Measurements from ENCODE around the gene ALDH1B1.

DNA sequence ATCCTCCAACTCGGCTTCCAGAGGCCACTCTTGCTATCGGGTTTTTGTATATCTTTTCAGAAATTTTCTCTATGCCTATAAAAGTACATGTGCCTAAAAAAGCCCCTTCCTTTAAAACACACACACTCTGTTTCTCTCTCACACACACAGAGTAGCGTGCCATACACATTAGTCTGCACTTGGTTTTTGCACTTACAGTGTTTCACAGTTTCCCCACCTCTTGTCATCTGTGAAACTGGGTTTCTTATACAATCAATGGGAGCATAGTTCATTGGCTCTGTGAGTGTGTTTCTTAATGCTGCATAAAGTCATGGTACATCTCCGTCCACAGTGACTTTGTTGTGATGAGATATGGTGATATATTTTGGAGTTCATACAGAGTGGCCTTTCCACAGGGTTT is 32.4 kb downstream of the ALDH1B1 start:
- no peak for TF ChIP-seq POLR2A (IDR thresholded peaks at IDR 0.05)
- TF ChIP-seq, protein P1, sequence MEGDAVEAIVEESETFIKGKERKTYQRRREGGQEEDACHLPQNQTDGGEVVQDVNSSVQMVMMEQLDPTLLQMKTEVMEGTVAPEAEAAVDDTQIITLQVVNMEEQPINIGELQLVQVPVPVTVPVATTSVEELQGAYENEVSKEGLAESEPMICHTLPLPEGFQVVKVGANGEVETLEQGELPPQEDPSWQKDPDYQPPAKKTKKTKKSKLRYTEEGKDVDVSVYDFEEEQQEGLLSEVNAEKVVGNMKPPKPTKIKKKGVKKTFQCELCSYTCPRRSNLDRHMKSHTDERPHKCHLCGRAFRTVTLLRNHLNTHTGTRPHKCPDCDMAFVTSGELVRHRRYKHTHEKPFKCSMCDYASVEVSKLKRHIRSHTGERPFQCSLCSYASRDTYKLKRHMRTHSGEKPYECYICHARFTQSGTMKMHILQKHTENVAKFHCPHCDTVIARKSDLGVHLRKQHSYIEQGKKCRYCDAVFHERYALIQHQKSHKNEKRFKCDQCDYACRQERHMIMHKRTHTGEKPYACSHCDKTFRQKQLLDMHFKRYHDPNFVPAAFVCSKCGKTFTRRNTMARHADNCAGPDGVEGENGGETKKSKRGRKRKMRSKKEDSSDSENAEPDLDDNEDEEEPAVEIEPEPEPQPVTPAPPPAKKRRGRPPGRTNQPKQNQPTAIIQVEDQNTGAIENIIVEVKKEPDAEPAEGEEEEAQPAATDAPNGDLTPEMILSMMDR (IDR thresholded peaks at IDR 0.05) = no peak

Measured in suprapubic skin (tissue), 3 donors.